GM12878 (cell line): ENCODE results near the gene EYA2. TPM values are rescaled to one million over a fixed set of nuclear protein-coding genes. Genes with fewer than 3 reads are reported as not detected.

ENCODE experiments used
- ATAC-seq: fragments of 200-7000 bp; cut with Tn5 transposase; 3 replicates; pipeline ENCODE4 v1.9.1; 2020; ENCODE audit warnings: mild to moderate bottlenecking, moderate library complexity
- BruUV-seq: library from RNA; stranded (reverse); fragments of 400-500 nt; replicated peaks from 2 replicates; lab custom pipeline; 2021; lab: Mats Ljungman, UMichigan
- CTCF ChIA-PET: fragments of 300-600 bp; sonication (Branson Sonifier 250); formaldehyde crosslinking; extraction: SDS; loops from one replicate; lab custom pipeline; 2021; ENCODE audit warnings: inconsistent platforms; lab: Yijun Ruan, JAX
- POLR2A ChIA-PET: fragments of 350-600 bp; formaldehyde crosslinking; extraction: SDS; loops from one replicate; lab custom pipeline; 2021; ENCODE audit warnings: inconsistent platforms; lab: Charles Lee
- RAD21 ChIA-PET: fragments of 300-600 bp; sonication (Branson Sonifier 250); formaldehyde crosslinking; loops from one replicate; lab custom pipeline; 2023; ENCODE audit warnings: antibody characterized with exemption; ENCODE audit not compliant: unreplicated experiment; lab: Charles Lee
- SMC1A ChIA-PET: fragments of 300-600 bp; sonication (Branson Sonifier 250); formaldehyde crosslinking; loops from one replicate; lab custom pipeline; 2023; ENCODE audit not compliant: unreplicated experiment, uncharacterized antibody; lab: Charles Lee
- DNase-seq: peaks from one replicate; pipeline ENCODE4 v3.0.0-alpha.2; 2011; ENCODE audit warnings: low read depth, low spot score
- FAIRE-seq: peaks from 3 replicates; lab custom pipeline; 2011; peaks lifted over from hg19 to GRCh38; lab: Jason Lieb, UNC
- H2AFZ ChIP-seq: 2 replicates; pipeline ENCODE4 v1.6.0; 2011; ENCODE audit warnings: low read depth, low read length, control low read depth; ENCODE audit not compliant: control insufficient read depth
- H3K27ac ChIP-seq: 2 replicates; pipeline ENCODE4 v1.5.1; 2011; ENCODE audit warnings: control low read depth; ENCODE audit not compliant: control insufficient read depth, insufficient read depth
- H3K27me3 ChIP-seq, 2 experiments: replicated peaks in 1 of 2; 2 replicates each; pipeline versions ENCODE4 v1.6.0 to v1.6.1; 2011; ENCODE audit warnings: low read length in 1 of 2; ENCODE audit not compliant: control insufficient read depth in 2 of 2, insufficient read depth in 2 of 2
- H3K36me3 ChIP-seq, 2 experiments: 2 replicates each; pipeline ENCODE4 v1.5.1; 2011; ENCODE audit warnings: low read length in 1 of 2; ENCODE audit not compliant: control insufficient read depth in 2 of 2, insufficient read depth in 2 of 2
- H3K4me1 ChIP-seq: 2 replicates; pipeline ENCODE4 v1.6.1; 2011; ENCODE audit warnings: mild to moderate bottlenecking, low read length, moderate library complexity, mixed read lengths; ENCODE audit not compliant: control insufficient read depth, insufficient read depth
- H3K4me2 ChIP-seq: 2 replicates; pipeline ENCODE4 v1.6.0; 2011; ENCODE audit warnings: control low read depth; ENCODE audit not compliant: control insufficient read depth, insufficient read depth
- H3K4me3 ChIP-seq: fragments of 200-600 bp; sonication (generic); 2 replicates; pipeline ENCODE4 v1.5.1; 2016
- H3K79me2 ChIP-seq: 2 replicates; pipeline ENCODE4 v1.6.0; 2011; ENCODE audit warnings: low read length; ENCODE audit not compliant: control insufficient read depth, insufficient read depth
- H3K9ac ChIP-seq: 2 replicates; pipeline ENCODE4 v1.8.0; 2011; ENCODE audit warnings: low read length, control low read depth, mixed read lengths; ENCODE audit not compliant: control insufficient read depth, insufficient read depth
- H3K9me3 ChIP-seq: replicated peaks from 3 replicates; pipeline ENCODE4 v1.5.1; 2011; ENCODE audit warnings: mild to moderate bottlenecking, low read length; ENCODE audit not compliant: control insufficient read depth, insufficient read depth
- H4K20me1 ChIP-seq: 2 replicates; pipeline ENCODE4 v1.6.0; 2011; ENCODE audit not compliant: control insufficient read depth, insufficient read depth
- ATF3 ChIP-seq: IDR thresholded peaks from 2 replicates; pipeline ENCODE4 v1.6.1; 2011; ENCODE audit warnings: low read depth, mild to moderate bottlenecking, low read length, moderate library complexity, borderline replicate concordance; ENCODE audit errors: extremely low read depth
- CHD2 ChIP-seq: IDR thresholded peaks from 2 replicates; pipeline ENCODE4 v1.6.1; 2011; ENCODE audit warnings: low read depth, low read length, improper control_type of control experiment, borderline replicate concordance
- CREM ChIP-seq: IDR thresholded peaks from 2 replicates; pipeline ENCODE4 v1.6.1; 2014; ENCODE audit warnings: antibody characterized with exemption, low read depth
- KLF5 ChIP-seq: fragments of 450-650 bp; IDR thresholded peaks from 2 replicates; pipeline ENCODE4 v1.6.1; 2014; ENCODE audit warnings: mild to moderate bottlenecking; ENCODE audit not compliant: partially characterized antibody
- LARP7 ChIP-seq: fragments of 450-650 bp; IDR thresholded peaks from 2 replicates; pipeline ENCODE4 v1.6.1; 2017; ENCODE audit warnings: mild to moderate bottlenecking
- NBN ChIP-seq: fragments of 450-650 bp; IDR thresholded peaks from 2 replicates; pipeline ENCODE4 v1.6.1; 2016
- REST ChIP-seq: IDR thresholded peaks from 2 replicates; pipeline ENCODE4 v1.6.1; 2012; ENCODE audit warnings: mild to moderate bottlenecking, low read depth, low read length
- SUZ12 ChIP-seq: fragments of 200-600 bp; sonication (generic); IDR thresholded peaks from one replicate; pipeline ENCODE4 v1.6.1; 2018; ENCODE audit warnings: antibody characterized with exemption, mild to moderate bottlenecking; ENCODE audit not compliant: unreplicated experiment
- TCF12 ChIP-seq: IDR thresholded peaks from 2 replicates; pipeline ENCODE4 v1.6.1; 2011; ENCODE audit warnings: low read depth, mild to moderate bottlenecking, low read length
- WGBS: methylation state at CpG from one replicate; pipeline ENCODE4 v1.1.6; 2016; ENCODE audit warnings: low lambda C conversion rate; ENCODE audit not compliant: insufficient replicate concordance, insufficient coverage; ENCODE audit errors: missing lambda C conversion rate; 5-methylcytosine and 5-hydroxymethylcytosine counted together
- in situ Hi-C: fragments of 300-500 bp; cut with MboI; formaldehyde crosslinking; loops from 9 replicates; pipeline ENCODE4 v1.14.3; 2018; ENCODE audit warnings: mixed read lengths
- intact Hi-C: fragments of 100-400 bp; cut with micrococcal nuclease; formaldehyde crosslinking; loops from one replicate; pipeline ENCODE4 v1.14.2; 2022; ENCODE audit not compliant: unreplicated experiment
- polyA plus RNA-seq, 11 experiments: library from polyadenylated mRNA; depleted of rRNA in 4 of 11; unstranded in 6 of 11; stranded (reverse) in 5 of 11; fragments of >200 nt; fragmentation: Nextera tagmentation in 4 of 11; fragmentation: Illumina TruSeq in 1 of 11; extraction: Ambion mirVana in 4 of 11; extraction: Trizol in 1 of 11; gene quantifications; 1 replicate in 1 of 11; 2 replicates in 10 of 11; pipeline versions ENCODE4 v1.2.1 to v1.2.3, GENCODE V29; 2011 to 2016; ENCODE audit warnings: inconsistent platforms in 2 of 11, missing spikeins in 2 of 11, low read depth in 1 of 11
- total RNA-seq, 4 experiments: library from RNA; depleted of rRNA in 3 of 4; stranded (reverse); fragments of >200 nt in 3 of 4; fragmentation: Illumina TruSeq in 1 of 4; extraction: Trizol in 1 of 4; gene quantifications; 2 replicates each; pipeline versions ENCODE4 v1.2.1 to v1.2.3, GENCODE V29; 2013 to 2021

EYA2 gene
- total and polyA plus RNA-seq, 10 of the 15 experiments (the other 5 are each of a cell fraction or from before 2014, with no cell fraction given) = 0.20 TPM; not detected in 9

GRCh38 chr20:46893051-46893450 lies 1.6 kb upstream of the EYA2 start:
- TF ChIP-seq ATF3 = no peak
- no peak for TF ChIP-seq SUZ12
- SMC1A ChIA-PET = interaction anchor here (1.0 to 1.4 kb wide), 2 partner anchors 11 to 18 kb away, joined by 3 read pairs; no protein-coding TSS in a partner anchor
- BruUV-seq = no TSS peak

GRCh38 chr20:46893877-46894578 lies 615 bp upstream of the EYA2 start:
- TF ChIP-seq CREM = no peak
- TF ChIP-seq TCF12 = no peak
- TF ChIP-seq KLF5 = no peak
- TF ChIP-seq REST = no peak
- TF ChIP-seq CHD2 = no peak
- no peak for TF ChIP-seq LARP7
- TF ChIP-seq NBN = no peak
- H3K4me1 ChIP-seq = no peaks in the 10 kb centered on the region
- no peak overlapping the region for H2AFZ ChIP-seq
- ChIA-PET POLR2A (no interaction called here), RAD21 (no interaction called here), SMC1A (interaction anchor here (1.0 kb wide), 1 partner anchor 19 kb away, joined by 3 read pairs; no protein-coding TSS in a partner anchor), CTCF (no interaction called here)
- BruUV-seq = no TSS peak
- no peaks in the 10 kb centered on the region for H3K79me2 ChIP-seq
- H3K27ac ChIP-seq = no peak overlapping the region
- H4K20me1 ChIP-seq = no peaks in the 10 kb centered on the region
- H3K9ac ChIP-seq = no peak overlapping the region
- H3K4me3 ChIP-seq = no peak overlapping the region
- WGBS = 10% methylated on average over 8 of the region's 11 CpGs
- DNase-seq (no peak), ATAC-seq (no peak), FAIRE-seq (no peak)
- H3K27me3 ChIP-seq = peaks cover 7 to 9% of the 10 kb centered on the region in 2 experiments; a peak in 3 of 4 replicates
- no peaks in the 10 kb centered on the region for H3K36me3 ChIP-seq
- in situ Hi-C loops (no loop called here), intact Hi-C loops (no loop called here)
- H3K9me3 ChIP-seq = no peaks in the 10 kb centered on the region
- no peak overlapping the region for H3K4me2 ChIP-seq

More at GRCh38 chr20:46893051-46893450, 1.6 kb upstream of the EYA2 start:
- Histone ChIP-seq H3K27me3 (peaks cover 7 to 9% of the 10 kb centered on the region in 2 experiments; a peak in 3 of 4 replicates), H3K4me3 (no peak overlapping the region), H3K4me1 (no peaks in the 10 kb centered on the region), H3K27ac (no peak overlapping the region), H3K79me2 (no peaks in the 10 kb centered on the region), H3K4me2 (no peak overlapping the region), H3K9me3 (no peaks in the 10 kb centered on the region), H4K20me1 (no peaks in the 10 kb centered on the region), H3K36me3 (no peaks in the 10 kb centered on the region), H2AFZ (no peak overlapping the region), H3K9ac (no peak overlapping the region)
- ATAC-seq (no peak), FAIRE-seq (no peak), DNase-seq (no peak)
- intact Hi-C loops (no loop called here), in situ Hi-C loops (no loop called here)
- RAD21 ChIA-PET = no interaction called here
- 80% methylated on average over 3 of the region's 3 CpGs for WGBS
- CTCF ChIA-PET = no interaction called here
- POLR2A ChIA-PET = no interaction called here
